HepG2 (cell line): ENCODE data around the gene GUCY2D. TPM values are rescaled to one million over a fixed set of nuclear protein-coding genes. Genes with fewer than 3 reads are reported as not detected.
A peak's percentile ranks its signal among the peaks of the same experiment; 100 is the strongest.

Experiments
- ATAC-seq: fragments of 200-7000 bp; cut with Tn5 transposase; 3 replicates; pipeline ENCODE4 v1.9.1; 2020; ENCODE audit warnings: mild to moderate bottlenecking, moderate library complexity
- BruUV-seq: library from RNA; stranded (reverse); fragments of 400-500 nt; replicated peaks from 2 replicates; lab custom pipeline; 2021; lab: Mats Ljungman, UMichigan
- CTCF ChIA-PET: fragments of 300-600 bp; formaldehyde crosslinking; extraction: SDS; loops from one replicate; lab custom pipeline; 2021; ENCODE audit warnings: low total read pairs, inconsistent platforms, low intra/inter-chr PET ratio; lab: Yijun Ruan, JAX
- POLR2A ChIA-PET: fragments of 350-600 bp; sonication (Branson Sonifier 250); formaldehyde crosslinking; loops from one replicate; lab custom pipeline; 2020; ENCODE audit warnings: antibody characterized with exemption, inconsistent platforms; lab: Yijun Ruan, JAX
- DNase-seq: peaks from one replicate; pipeline ENCODE4 v3.0.0-alpha.2; 2015; ENCODE audit warnings: low spot score
- FAIRE-seq: peaks from 3 replicates; lab custom pipeline; 2011; peaks lifted over from hg19 to GRCh38; lab: Jason Lieb, UNC
- H2AFZ ChIP-seq: one replicate; pipeline ENCODE4 v1.6.1; 2011; ENCODE audit warnings: low read length, inconsistent platforms
- H3K27ac ChIP-seq: fragments of 300-600 bp; 3 replicates; pipeline ENCODE4 v1.8.0; 2011; ENCODE audit warnings: mixed run types, mild to moderate bottlenecking, mixed read lengths, low read length, inconsistent platforms; ENCODE audit not compliant: insufficient read depth; ENCODE audit errors: extremely low read length
- H3K27me3 ChIP-seq, 2 experiments: fragments of 200-600 bp in 1 of 2; 2 replicates in 1 of 2; 3 replicates in 1 of 2; pipeline versions ENCODE4 v1.6.0 to v1.8.0; 2011; ENCODE audit warnings: low read length in 2 of 2, mild to moderate bottlenecking in 2 of 2, moderate library complexity in 2 of 2, inconsistent platforms in 1 of 2; ENCODE audit not compliant: insufficient read depth in 2 of 2, control insufficient read depth in 1 of 2
- H3K36me3 ChIP-seq, 2 experiments: fragments of 200-600 bp in 1 of 2; replicated peaks in 1 of 2; 2 replicates in 1 of 2; 3 replicates in 1 of 2; pipeline versions ENCODE4 v1.5.1 to v1.8.0; 2011; ENCODE audit warnings: low read length in 2 of 2, inconsistent platforms in 1 of 2; ENCODE audit not compliant: insufficient read depth in 2 of 2, control insufficient read depth in 1 of 2
- H3K4me1 ChIP-seq: 2 replicates; pipeline ENCODE4 v1.5.1; 2012; ENCODE audit warnings: low read length, inconsistent platforms; ENCODE audit not compliant: insufficient read depth
- H3K4me2 ChIP-seq: 2 replicates; pipeline ENCODE4 v1.6.0; 2011; ENCODE audit warnings: low read depth, low read length, inconsistent platforms
- H3K4me3 ChIP-seq, 3 experiments: fragments of 200-600 bp in 1 of 3; sonication (generic), shearing (Covaris generic) in 1 of 3; replicated peaks in 1 of 3; 2 replicates each; pipeline ENCODE4 v1.5.1; 2011 to 2016; ENCODE audit warnings: low read length in 3 of 3, inconsistent platforms in 2 of 3, low read depth in 2 of 3, mild to moderate bottlenecking in 2 of 3, control low read depth in 1 of 3, mixed read lengths in 1 of 3; ENCODE audit not compliant: insufficient read depth in 1 of 3
- H3K79me2 ChIP-seq: one replicate; pipeline ENCODE4 v1.6.1; 2011; ENCODE audit warnings: low read length, inconsistent platforms; ENCODE audit not compliant: insufficient read depth
- H3K9ac ChIP-seq: 2 replicates; pipeline ENCODE4 v1.6.0; 2011; ENCODE audit warnings: mild to moderate bottlenecking, low read depth, low read length, inconsistent platforms; ENCODE audit not compliant: insufficient read depth
- H3K9me3 ChIP-seq: 2 replicates; pipeline ENCODE4 v1.5.1; 2012; ENCODE audit warnings: mild to moderate bottlenecking, low read length
- H4K20me1 ChIP-seq: 2 replicates; pipeline ENCODE4 v1.6.0; 2011; ENCODE audit warnings: inconsistent platforms, mild to moderate bottlenecking, low read length, moderate library complexity; ENCODE audit not compliant: insufficient read depth
- HMGXB4 ChIP-seq, 2 experiments: sonication (generic) in 1 of 2; formaldehyde crosslinking in 1 of 2; IDR thresholded peaks; 2 replicates each; pipeline versions ENCODE4 v1.4.0 to v1.6.1; 2018 to 2020; ENCODE audit warnings: missing genetic modification reagents in 2 of 2, borderline replicate concordance in 1 of 2, low read depth in 1 of 2, mild to moderate bottlenecking in 1 of 2, missing biosample characterization in 1 of 2
- IKZF5 ChIP-seq: IDR thresholded peaks from 2 replicates; pipeline ENCODE4 v1.6.1; 2018; ENCODE audit warnings: missing genetic modification reagents, mild to moderate bottlenecking, missing compliant biosample characterization
- MXD4 ChIP-seq: IDR thresholded peaks from 2 replicates; pipeline ENCODE4 v1.6.1; 2016; ENCODE audit warnings: mild to moderate bottlenecking, missing biosample characterization, missing genetic modification reagents
- NFYC ChIP-seq: IDR thresholded peaks from 2 replicates; pipeline ENCODE4 v1.6.1; 2016; ENCODE audit warnings: missing genetic modification reagents, missing compliant biosample characterization
- RERE ChIP-seq: IDR thresholded peaks from 2 replicates; pipeline ENCODE4 v1.6.1; 2016; ENCODE audit warnings: low read depth, missing genetic modification reagents, missing compliant biosample characterization
- SMAD1 ChIP-seq: sonication (generic); formaldehyde crosslinking; IDR thresholded peaks from 2 replicates; pipeline ENCODE4 v1.4.0; 2020; ENCODE audit warnings: missing genetic modification reagents, low read depth, mild to moderate bottlenecking, borderline replicate concordance
- SRSF4 ChIP-seq: fragments of 200-400 bp; formaldehyde crosslinking; IDR thresholded peaks from one replicate; pipeline ENCODE4 v1.6.1; 2018; ENCODE audit warnings: mild to moderate bottlenecking, low read depth, low read length, moderate library complexity; ENCODE audit not compliant: poor library complexity, severe bottlenecking
- TBL1XR1 ChIP-seq: fragments of 150-350 bp; IDR thresholded peaks from 2 replicates; pipeline ENCODE4 v1.6.1; 2014; ENCODE audit warnings: borderline replicate concordance, low read length; ENCODE audit not compliant: partially characterized antibody
- TMF1 ChIP-seq: sonication (generic); formaldehyde crosslinking; IDR thresholded peaks from 2 replicates; pipeline ENCODE4 v1.8.1; 2022; ENCODE audit warnings: low read depth, missing genetic modification reagents
- YEATS4 ChIP-seq: sonication (generic); formaldehyde crosslinking; IDR thresholded peaks from 2 replicates; pipeline ENCODE4 v1.4.0; 2020; ENCODE audit warnings: missing genetic modification reagents, borderline replicate concordance
- ZNF543 ChIP-seq: sonication (generic); formaldehyde crosslinking; IDR thresholded peaks from 2 replicates; pipeline ENCODE4 v1.4.0; 2020; ENCODE audit warnings: mild to moderate bottlenecking, missing genetic modification reagents
- ZNF720 ChIP-seq: sonication (generic); formaldehyde crosslinking; IDR thresholded peaks from 2 replicates; pipeline ENCODE4 v1.4.0; 2020; ENCODE audit warnings: missing genetic modification reagents
- ZNF792 ChIP-seq: IDR thresholded peaks from 2 replicates; pipeline ENCODE4 v1.6.1; 2016
- WGBS: methylation state at CpG from one replicate; pipeline ENCODE4 v1.1.6; 2017; ENCODE audit warnings: low lambda C conversion rate; 5-methylcytosine and 5-hydroxymethylcytosine counted together
- in situ Hi-C: cut with HindIII; loops from 2 replicates; pipeline ENCODE4 v1.10.0; 2017; ENCODE audit warnings: low pct_unique_long_range_greater_than_20kb; ENCODE audit not compliant: extremely low pct_ligation_motif_present
- intact Hi-C: fragments of 100-400 bp; cut with micrococcal nuclease; formaldehyde crosslinking; loops from one replicate; pipeline ENCODE4 v1.10.0; 2022; ENCODE audit not compliant: unreplicated experiment
- polyA plus RNA-seq, 8 experiments: library from polyadenylated mRNA; depleted of rRNA in 3 of 8; stranded (reverse) in 7 of 8; unstranded in 1 of 8; fragments of >200 nt; fragmentation: Illumina TruSeq in 4 of 8; extraction: Trizol in 4 of 8; gene quantifications; 2 replicates each; pipeline versions ENCODE4 v1.2.1 to v1.2.3, GENCODE V29; 2011 to 2016; ENCODE audit warnings: low read depth in 4 of 8, missing spikeins in 1 of 8, mixed read lengths in 1 of 8; ENCODE audit not compliant: insufficient read depth in 1 of 8
- total RNA-seq, 5 experiments: library from RNA; depleted of rRNA; stranded (reverse); fragments of >200 nt; fragmentation: Illumina TruSeq; extraction: Trizol; gene quantifications; 2 replicates each; pipeline ENCODE4 v1.2.3, GENCODE V29; 2016; ENCODE audit warnings: low read depth in 1 of 5

GUCY2D gene
- total and polyA plus RNA-seq, 2 of the 13 experiments (the other 11 are each of a cell fraction or from before 2014, with no cell fraction given): not detected

GRCh38 chr17:8056976-8057625 is 54.7 kb downstream of the GUCY2D start:
- H4K20me1 ChIP-seq: peaks cover 35% of the 10 kb centered on the region
- H3K36me3 ChIP-seq: no peaks in the 10 kb centered on the region
- CTCF ChIA-PET: interaction anchor here (1.1 to 2.9 kb wide), 6 partner anchors 16 to 194 kb away, joined by 3 to 15 read pairs (median 6); no protein-coding TSS in a partner anchor
- peaks cover 3 to 36% of the 10 kb centered on the region in 2 experiments; a peak in 4 of 5 replicates for H3K27me3 ChIP-seq
- H3K9ac ChIP-seq: peak overlapping the region; percentile 78
- TSS peak; percentile 84 for BruUV-seq
- peak overlapping the region; percentile 81 for H3K4me2 ChIP-seq
- DNase-seq (peak; percentile 62), ATAC-seq (peak; percentile 44), FAIRE-seq (peak; percentile 59)
- no peak overlapping the region for H2AFZ ChIP-seq
- no peaks in the 10 kb centered on the region for H3K79me2 ChIP-seq
- intact Hi-C loops: loop anchor here (2.0 kb wide), 2 partner anchors 40 to 144 kb away; no protein-coding TSS in a partner anchor
- peak overlapping the region; percentile 38 to 64 (median 51) for H3K4me3 ChIP-seq
- POLR2A ChIA-PET: interaction anchor here (0.8 to 2.2 kb wide), 14 partner anchors 9 to 728 kb away, joined by 3 to 9 read pairs (median 4); partner anchors contain the start of genes CNTROB, NAA38, NEURL4 and RNF227
- under 1% methylated on average over 17 of the region's 17 CpGs for WGBS
- H3K27ac ChIP-seq: peak overlapping the region; percentile 92
- in situ Hi-C loops: no loop called here
- H3K9me3 ChIP-seq: no peaks in the 10 kb centered on the region
- peaks cover 56% of the 10 kb centered on the region for H3K4me1 ChIP-seq
- TF ChIP-seq ZNF792 (CRISPR knock-in tag): no peak
- TF ChIP-seq MXD4 (CRISPR knock-in tag): no peak
- no peak for TF ChIP-seq SMAD1 (CRISPR knock-in tag)
- 0 out of 2 replicates have a peak, but pooled peaks have one; percentile 29 for TF ChIP-seq IKZF5 (CRISPR knock-in tag)
- peak; percentile 58; the same call in 1 of the 2 replicates for TF ChIP-seq ZNF543
- TF ChIP-seq RERE (CRISPR knock-in tag): no peak
- TF ChIP-seq HMGXB4 (CRISPR knock-in tag; IDR thresholded peaks at IDR 0.05; ENCODE audit: borderline replicate concordance in 1 of 2, low read depth in 1 of 2): 0 out of 4 replicates have a peak, but pooled peaks of 1 of the 2 experiments have one; percentile 6
- TF ChIP-seq TMF1 (CRISPR knock-in tag): peak; percentile 85
- TF ChIP-seq TBL1XR1: no peak
- no peak for TF ChIP-seq ZNF720 (CRISPR knock-in tag)
- no peak for TF ChIP-seq NFYC
- TF ChIP-seq YEATS4 (CRISPR knock-in tag): no peak
- TF ChIP-seq SRSF4: no peak
